ENCODE measurements around the gene MAD1L1. TPM values are rescaled to one million over a fixed set of nuclear protein-coding genes. Genes with fewer than 3 reads are reported as not detected.

The MAD1L1 gene
- total and polyA plus RNA-seq, 2 donors (not counting 3 experiments of a cell fraction or from before 2014, with no cell fraction given) = 34.1 to 42.3 TPM

DNA sequence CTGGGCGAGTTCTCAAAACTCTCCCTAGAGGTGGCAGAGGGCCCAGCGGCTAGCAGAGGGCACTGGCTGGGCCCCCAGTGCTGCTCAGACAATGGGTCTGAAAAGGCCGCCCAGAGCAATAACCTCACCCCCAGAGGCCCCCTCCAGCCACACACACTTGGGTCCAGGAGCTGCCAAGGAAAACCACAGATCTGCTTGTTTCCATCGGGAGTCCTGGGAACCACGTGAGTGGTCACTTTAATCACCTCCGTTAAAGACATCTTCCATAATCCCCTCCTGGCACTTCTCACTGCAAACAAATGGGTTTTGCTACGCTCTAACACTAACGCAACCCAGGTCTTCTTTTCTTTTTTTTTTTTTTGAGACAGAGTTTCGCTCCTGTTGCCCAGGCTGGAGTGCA, 39.3 kb upstream of the MAD1L1 start:
- TF ChIP-seq GATA2 (IDR thresholded peaks at IDR 0.05; ENCODE audit: insufficient read depth, insufficient read length, low read depth, low read length) = no peak
- no peak for TF ChIP-seq EZH2 (IDR thresholded peaks at IDR 0.05; ENCODE audit: borderline replicate concordance, low read depth, low read length, severe bottlenecking)
- no peak for TF ChIP-seq FOS (IDR thresholded peaks at IDR 0.05; ENCODE audit: borderline replicate concordance, insufficient read depth, low read length)
- no peak for TF ChIP-seq JUN (IDR thresholded peaks at IDR 0.05; ENCODE audit: borderline replicate concordance, insufficient read depth, insufficient read length, low read depth)
- TF ChIP-seq, protein P1, sequence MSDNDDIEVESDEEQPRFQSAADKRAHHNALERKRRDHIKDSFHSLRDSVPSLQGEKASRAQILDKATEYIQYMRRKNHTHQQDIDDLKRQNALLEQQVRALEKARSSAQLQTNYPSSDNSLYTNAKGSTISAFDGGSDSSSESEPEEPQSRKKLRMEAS (IDR thresholded peaks at IDR 0.05; ENCODE audit: insufficient read depth, insufficient read length) = no peak
- TF ChIP-seq, protein P2, sequence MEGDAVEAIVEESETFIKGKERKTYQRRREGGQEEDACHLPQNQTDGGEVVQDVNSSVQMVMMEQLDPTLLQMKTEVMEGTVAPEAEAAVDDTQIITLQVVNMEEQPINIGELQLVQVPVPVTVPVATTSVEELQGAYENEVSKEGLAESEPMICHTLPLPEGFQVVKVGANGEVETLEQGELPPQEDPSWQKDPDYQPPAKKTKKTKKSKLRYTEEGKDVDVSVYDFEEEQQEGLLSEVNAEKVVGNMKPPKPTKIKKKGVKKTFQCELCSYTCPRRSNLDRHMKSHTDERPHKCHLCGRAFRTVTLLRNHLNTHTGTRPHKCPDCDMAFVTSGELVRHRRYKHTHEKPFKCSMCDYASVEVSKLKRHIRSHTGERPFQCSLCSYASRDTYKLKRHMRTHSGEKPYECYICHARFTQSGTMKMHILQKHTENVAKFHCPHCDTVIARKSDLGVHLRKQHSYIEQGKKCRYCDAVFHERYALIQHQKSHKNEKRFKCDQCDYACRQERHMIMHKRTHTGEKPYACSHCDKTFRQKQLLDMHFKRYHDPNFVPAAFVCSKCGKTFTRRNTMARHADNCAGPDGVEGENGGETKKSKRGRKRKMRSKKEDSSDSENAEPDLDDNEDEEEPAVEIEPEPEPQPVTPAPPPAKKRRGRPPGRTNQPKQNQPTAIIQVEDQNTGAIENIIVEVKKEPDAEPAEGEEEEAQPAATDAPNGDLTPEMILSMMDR (IDR thresholded peaks at IDR 0.05; ENCODE audit: extremely low read depth in 1 of 2, insufficient read depth in 1 of 2, low read depth in 1 of 2, low read length in 2 of 2) = no peak
- no peak for TF ChIP-seq POLR2A (IDR thresholded peaks at IDR 0.05; ENCODE audit: low read depth, low read length)
- no peak for TF ChIP-seq POLR2AphosphoS5 (IDR thresholded peaks at IDR 0.05; ENCODE audit: insufficient read depth, low read depth, low read length)
- no peak for TF ChIP-seq MYC (IDR thresholded peaks at IDR 0.05; ENCODE audit: low read depth, low read length)
- Histone ChIP-seq H4K20me1 (replicated peaks; ENCODE audit: control insufficient read depth, extremely low read depth, insufficient read depth, low read length) (no peaks in the 10 kb centered on the region), H3K27me3 (ENCODE audit: control insufficient read depth in 2 of 2, insufficient read depth in 2 of 2, low read length in 2 of 2) (no peaks in the 10 kb centered on the region), H3K9me3 (replicated peaks; ENCODE audit: control insufficient read depth, insufficient read depth, low read length) (no peaks in the 10 kb centered on the region), H3K79me2 (ENCODE audit: control insufficient read depth, insufficient read depth, low read length) (no peaks in the 10 kb centered on the region), H2AFZ (ENCODE audit: low read depth, low read length) (no peak overlapping the region), H3K4me3 (replicated peaks in 1 of 3; ENCODE audit: insufficient read depth in 1 of 3, low read depth in 1 of 3, low read length in 3 of 3) (no peak overlapping the region), H3K27ac (ENCODE audit: insufficient read depth, low read depth, low read length) (no peak overlapping the region), H3K4me2 (ENCODE audit: insufficient read depth, low read length) (no peak overlapping the region), H3K36me3 (ENCODE audit: control insufficient read depth in 2 of 2, extremely low read depth in 1 of 2, insufficient read depth in 2 of 2, low read length in 2 of 2) (peaks cover 0 to 6% of the 10 kb centered on the region in 2 experiments), H3K9me1 (replicated peaks; ENCODE audit: control insufficient read depth, extremely low read depth, insufficient read depth, low read length) (no peaks in the 10 kb centered on the region), H3K9ac (replicated peaks; ENCODE audit: extremely low read depth, insufficient read depth, low read length) (no peak overlapping the region), H3K4me1 (ENCODE audit: control insufficient read depth, extremely low read depth, insufficient read depth, low read length) (peaks cover 3% of the 10 kb centered on the region)
- no peak for DNase-seq (ENCODE audit: low read depth, low spot score)
- BruUV-seq (replicated peaks) = no TSS peak
- FAIRE-seq = no peak
- ChIA-PET POLR2A (no interaction called here), CTCF (no interaction called here)
- dilution Hi-C loops (cut with MboI; ENCODE audit: extremely low pct_ligation_motif_present, low sequenced_read_pairs) = no loop called here
- intact Hi-C loops (cut with micrococcal nuclease) = no loop called here
